Stimulated activated CD4-positive, alpha-beta T cell treated with anti-CD3 and anti-CD28 coated beads, Interleukin-15, amount 100 ng/mL, for 24 hours (primary cell): Measurements from ENCODE around the gene CSH1.
"Not testable (repeated sequence)": the region's sequence is repeated elsewhere in the genome, so short reads cannot be mapped to it uniquely, and the experiment has no call there.

Experiments used
- DNase-seq: peaks from one replicate; pipeline ENCODE4 v3.0.0-alpha.2; 2020

Gene CSH1

GRCh38 chr17:63898899-63899798 lies 2.8 kb upstream of the CSH1 start:
- DNase-seq, result peak; percentile 51

- not testable (repeated sequence) for DNase-seq
Observed at GRCh38 chr17:63894821-63895220, 1.6 kb downstream of the CSH1 start.

GRCh38 chr17:63894021-63894420 lies 2.4 kb downstream of the CSH1 start:
- not testable (repeated sequence) for DNase-seq

GRCh38 chr17:63892316-63893037 lies 3.9 kb downstream of the CSH1 start:
- not testable (repeated sequence) for DNase-seq

- not testable (repeated sequence) for DNase-seq
Observed at GRCh38 chr17:63889026-63889848, 7.1 kb downstream of the CSH1 start.

GRCh38 chr17:63885119-63885518 lies 11.3 kb downstream of the CSH1 start:
- DNase-seq, result not testable (repeated sequence)

GRCh38 chr17:63882626-63883126 lies 13.7 kb downstream of the CSH1 start:
- DNase-seq, result not testable (repeated sequence)

- peak; percentile 72 for DNase-seq
Observed at GRCh38 chr17:63881935-63882601, 14.3 kb downstream of the CSH1 start, which contains the start of gene GH2. TSS of gene GH2 (minus strand) at chr17:63881944. CDS start at chr17:63881801, 143 bp downstream.

- not testable (repeated sequence) for DNase-seq
Observed at GRCh38 chr17:63881337-63881736, 15.0 kb downstream of the CSH1 start.

- no peak for DNase-seq
Observed at GRCh38 chr17:63880706-63881105, 15.7 kb downstream of the CSH1 start.

- not testable (repeated sequence) for DNase-seq
Observed at GRCh38 chr17:63878413-63878812, 18.0 kb downstream of the CSH1 start.

- not testable (repeated sequence) for DNase-seq
Observed at GRCh38 chr17:63874693-63875092, 21.7 kb downstream of the CSH1 start.

GRCh38 chr17:63874061-63874626 lies 22.2 kb downstream of the CSH1 start:
- DNase-seq, result not testable (repeated sequence)

GRCh38 chr17:63873577-63873976 lies 22.8 kb downstream of the CSH1 start, which contains the start of gene CSH2:
TSS of gene CSH2 (minus strand) at chr17:63873677. CDS start at chr17:63873614, 63 bp downstream.
- DNase-seq, result not testable (repeated sequence)

GRCh38 chr17:63871646-63872365 lies 24.6 kb downstream of the CSH1 start:
- not testable (repeated sequence) for DNase-seq

GRCh38 chr17:63870292-63870665 lies 26.1 kb downstream of the CSH1 start:
- DNase-seq, result not testable (repeated sequence)

GRCh38 chr17:63869491-63870291 lies 26.7 kb downstream of the CSH1 start:
- DNase-seq, result not testable (repeated sequence)

- not testable (repeated sequence) for DNase-seq
Observed at GRCh38 chr17:63866625-63867024, 29.7 kb downstream of the CSH1 start.

- no peak for DNase-seq
Observed at GRCh38 chr17:63859257-63859656, 37.1 kb downstream of the CSH1 start.

GRCh38 chr17:63856425-63856824 lies 39.9 kb downstream of the CSH1 start:
- not testable (repeated sequence) for DNase-seq
